B cell (primary cell): ENCODE data around the gene PPP1R14B. TPM values are rescaled to one million over a fixed set of nuclear protein-coding genes. Genes with fewer than 3 reads are reported as not detected.

Source experiments
- ATAC-seq: fragments of 200-7000 bp; cut with Tn5 transposase; one replicate; pipeline ENCODE4 v1.10.0; 2021; ENCODE audit warnings: low read depth, mild to moderate bottlenecking, moderate number of reproducible peaks, moderate library complexity
- CTCF ChIA-PET: fragments of 350-600 bp; sonication (Branson Sonifier 250); formaldehyde crosslinking; loops from one replicate; lab custom pipeline; 2021; ENCODE audit warnings: antibody characterized with exemption, inconsistent platforms; lab: Charles Lee
- POLR2A ChIA-PET: fragments of 350-600 bp; sonication (Branson Sonifier 250); formaldehyde crosslinking; loops from one replicate; lab custom pipeline; 2021; ENCODE audit warnings: antibody characterized with exemption; lab: Charles Lee
- DNase-seq: peaks from one replicate; pipeline ENCODE4 v3.0.0; 2013
- H2AFZ ChIP-seq: 2 replicates; pipeline ENCODE4 v1.6.1; 2012; ENCODE audit warnings: mild to moderate bottlenecking, low read depth, low read length; ENCODE audit not compliant: insufficient read depth, poor library complexity, severe bottlenecking
- H3K27ac ChIP-seq, 2 donors: 1 replicate in 1 of 2; 2 replicates in 1 of 2; pipeline ENCODE4 v1.5.1; 2012 to 2013; ENCODE audit warnings: low read length in 2 of 2, mild to moderate bottlenecking in 2 of 2, moderate library complexity in 1 of 2
- H3K27me3 ChIP-seq, 4 experiments: fragments of 200-600 bp in 1 of 4; sonication (generic) in 1 of 4; replicated peaks in 1 of 4; 1 replicate in 2 of 4; 2 replicates in 2 of 4; pipeline versions ENCODE4 v1.6.1 to v1.7.0; 2013 to 2016; ENCODE audit warnings: low read length in 3 of 4, mild to moderate bottlenecking in 2 of 4, mixed read lengths in 1 of 4, moderate library complexity in 1 of 4; ENCODE audit not compliant: insufficient read depth in 4 of 4, control insufficient read depth in 3 of 4; ENCODE audit errors: control extremely low read depth in 1 of 4
- H3K36me3 ChIP-seq, 2 experiments: replicated peaks in 1 of 2; 1 replicate in 1 of 2; 2 replicates in 1 of 2; pipeline versions ENCODE4 v1.6.1 to v1.7.1; 2013; ENCODE audit warnings: low read length in 1 of 2; ENCODE audit not compliant: insufficient read depth in 2 of 2, control insufficient read depth in 1 of 2; ENCODE audit errors: control extremely low read depth in 1 of 2, extremely low read depth in 1 of 2
- H3K4me1 ChIP-seq, 2 donors: fragments of 200-600 bp in 1 of 2; sonication (generic) in 1 of 2; 1 replicate in 1 of 2; 2 replicates in 1 of 2; pipeline versions ENCODE4 v1.5.1 to v1.6.1; 2013 to 2017; ENCODE audit warnings: low read length in 2 of 2; ENCODE audit not compliant: control insufficient read depth in 2 of 2, insufficient read depth in 2 of 2
- H3K4me2 ChIP-seq: replicated peaks from 2 replicates; pipeline ENCODE3; 2012; ENCODE audit warnings: mild to moderate bottlenecking, low read depth, low read length; ENCODE audit not compliant: poor library complexity, severe bottlenecking
- H3K4me3 ChIP-seq, 5 experiments: fragments of 200-600 bp in 1 of 5; sonication (generic) in 1 of 5; 1 replicate in 3 of 5; 2 replicates in 2 of 5; pipeline versions ENCODE4 v1.5.1 to v1.7.0; 2011 to 2016; ENCODE audit warnings: low read length in 4 of 5, mild to moderate bottlenecking in 4 of 5, low read depth in 2 of 5, control low read depth in 1 of 5, moderate library complexity in 1 of 5; ENCODE audit not compliant: insufficient read depth in 1 of 5; ENCODE audit errors: control extremely low read depth in 1 of 5, extremely low read depth in 1 of 5
- H3K79me2 ChIP-seq: fragments of 200-600 bp; sonication (generic); one replicate; pipeline ENCODE4 v1.6.0; 2016; ENCODE audit warnings: low read length; ENCODE audit not compliant: control insufficient read depth, insufficient read depth
- H3K9ac ChIP-seq: fragments of 200-600 bp; sonication (generic); 2 replicates; pipeline ENCODE4 v1.6.1; 2017; ENCODE audit warnings: mild to moderate bottlenecking, low read length, moderate library complexity
- H3K9me3 ChIP-seq, 3 donors: one replicate each; pipeline versions ENCODE4 v1.6.1 to v1.7.1; 2013; ENCODE audit warnings: low read length in 2 of 3; ENCODE audit not compliant: control insufficient read depth in 2 of 3, insufficient read depth in 1 of 3; ENCODE audit errors: control extremely low read depth in 1 of 3
- H4K20me1 ChIP-seq: 2 replicates; pipeline ENCODE4 v1.6.0; 2012; ENCODE audit warnings: mild to moderate bottlenecking, low read length; ENCODE audit not compliant: insufficient read depth, control insufficient read depth, poor library complexity, severe bottlenecking
- H3K27ac Mint-ChIP-seq: one replicate; pipeline ENCODE4 v1.8.0; 2021; ENCODE audit warnings: mixed read lengths
- H3K27me3 Mint-ChIP-seq: one replicate; pipeline ENCODE4 v1.8.0; 2021; ENCODE audit warnings: mixed read lengths
- H3K4me1 Mint-ChIP-seq: one replicate; pipeline ENCODE4 v1.8.0; 2021; ENCODE audit warnings: mixed read lengths
- H3K4me3 Mint-ChIP-seq: one replicate; pipeline ENCODE4 v1.8.0; 2021; ENCODE audit warnings: mixed read lengths
- H3K9me3 Mint-ChIP-seq: one replicate; pipeline ENCODE4 v1.8.0; 2022; ENCODE audit warnings: mixed read lengths; ENCODE audit not compliant: insufficient read depth
- CTCF ChIP-seq: fragments of 200-600 bp; IDR thresholded peaks from one replicate; pipeline ENCODE4 v1.8.0; 2022; ENCODE audit warnings: antibody characterized with exemption, mild to moderate bottlenecking
- EZH2 ChIP-seq: IDR thresholded peaks from 2 replicates; pipeline ENCODE4 v1.6.1; 2012; ENCODE audit warnings: borderline replicate concordance, low read depth, mild to moderate bottlenecking, moderate library complexity, low read length; ENCODE audit not compliant: insufficient read depth, poor library complexity, severe bottlenecking
- WGBS: methylation state at CpG from one replicate; pipeline ENCODE4 v1.1.5; 2013; ENCODE audit warnings: missing lambda C conversion rate; ENCODE audit not compliant: insufficient coverage; 5-methylcytosine and 5-hydroxymethylcytosine counted together
- intact Hi-C: fragments of 100-400 bp; cut with micrococcal nuclease; formaldehyde crosslinking; loops from one replicate; pipeline ENCODE4 v1.10.0; 2022
- polyA plus RNA-seq: library from polyadenylated mRNA; depleted of rRNA; stranded (reverse); fragments of >200 nt; gene quantifications from 2 replicates; pipeline ENCODE4 v1.2.3, GENCODE V29; 2012
- total RNA-seq, 2 donors: library from RNA; stranded (reverse); fragments of 120-200 nt in 1 of 2; gene quantifications; 1 replicate in 1 of 2; 2 replicates in 1 of 2; pipeline versions ENCODE4 v1.2.3 to v1.2.4, GENCODE V29; 2013 to 2022

The PPP1R14B gene
- total and polyA plus RNA-seq, 2 donors (not counting 1 experiment from before 2014, with no cell fraction given), result 41.2 to 51.0 TPM

- no peak for ATAC-seq
- no peaks in the 10 kb centered on the region for H3K27me3 ChIP-seq
- H3K36me3 ChIP-seq, result peaks cover 0 to 31% of the 10 kb centered on the region in 2 experiments
- peak overlapping the region; percentile 98 for H3K4me2 ChIP-seq
- Mint-ChIP-seq H3K27me3 (no peaks in the 10 kb centered on the region), H3K4me1 (peaks cover 37% of the 10 kb centered on the region), H3K4me3 (peak overlapping the region; percentile 91), H3K9me3 (no peaks in the 10 kb centered on the region), H3K27ac (peak overlapping the region; percentile 93)
- peaks cover 21% of the 10 kb centered on the region for H3K79me2 ChIP-seq
- no peak for TF ChIP-seq EZH2
- TF ChIP-seq CTCF, result no peak
- intact Hi-C loops, result no loop called here
- 72% methylated on average over 22 of the region's 22 CpGs for WGBS
- peaks cover 13% of the 10 kb centered on the region for H4K20me1 ChIP-seq
- POLR2A ChIA-PET, result interaction anchor here (1.2 to 6.3 kb wide), 3 partner anchors 14 to 19 kb away, joined by 3 to 78 read pairs (median 4); partner anchors contain the start of gene FERMT3
- peak overlapping the region; percentile 85 for H3K9ac ChIP-seq
- H3K9me3 ChIP-seq, result no peaks in the 10 kb centered on the region
- H2AFZ ChIP-seq, result no peak overlapping the region
- DNase-seq, result no peak
- peak overlapping the region; percentile 5 to 82 for H3K27ac ChIP-seq
- H3K4me3 ChIP-seq, result peak overlapping the region; percentile 64 to 97 (median 92)
- H3K4me1 ChIP-seq, result peaks cover 26 to 40% of the 10 kb centered on the region in 2 donors
- CTCF ChIA-PET, result interaction anchor here (1.3 to 5.2 kb wide), 7 partner anchors 8 to 46 kb away, joined by 3 to 70 read pairs (median 6); partner anchors contain the start of genes FERMT3 and FKBP2
Observed at GRCh38 chr11:64224891-64225607, 21.7 kb downstream of the PPP1R14B start.
